ENCODE data around the gene VASN.

VASN gene

GRCh38 chr16:4425378-4426020, 53.9 kb downstream of the VASN start, which contains the start of gene DNAJA3:
DNAJA3 (plus strand) TSS chr16:4425868; CDS start chr16:4425882, 14 bp downstream.
- peak; percentile 82 to 93 for DNase-seq (ENCODE audit: low read depth in 2 of 2)

- DNase-seq (ENCODE audit: low read depth in 2 of 2) = no peak
Observed at GRCh38 chr16:4426021-4426684, 54.5 kb downstream of the VASN start.

DNA sequence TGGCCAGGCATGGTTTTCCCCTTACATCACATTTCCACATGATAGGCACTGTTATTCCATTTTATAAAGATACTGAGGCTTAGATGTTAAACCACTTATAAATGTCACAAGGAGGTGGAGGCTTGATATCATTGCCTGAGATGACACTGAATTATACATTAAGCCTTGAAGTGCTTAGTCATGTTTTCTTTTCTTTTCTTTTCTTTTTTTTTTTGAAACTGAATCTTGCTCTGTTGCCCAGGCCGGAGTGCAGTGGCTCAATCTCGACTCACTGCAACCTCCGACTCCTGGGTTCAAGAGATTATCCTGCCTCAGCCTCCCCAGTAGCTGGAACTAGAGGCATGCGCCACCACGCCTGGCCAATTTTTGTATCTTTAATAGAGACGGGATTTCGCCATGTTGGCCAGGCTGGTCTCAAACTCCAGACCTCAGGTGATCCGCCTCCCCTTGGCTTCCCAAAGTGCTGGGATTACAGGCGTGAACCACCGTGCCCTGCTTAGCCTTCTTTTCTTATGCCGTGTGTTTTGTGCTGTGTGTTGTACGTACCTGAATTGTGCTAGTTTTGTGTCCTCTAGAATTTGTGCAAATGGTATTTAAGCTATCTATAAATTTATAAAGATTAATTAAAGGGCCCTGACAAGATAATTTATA, 55.2 kb downstream of the VASN start:
- no peak for DNase-seq (ENCODE audit: low read depth in 2 of 2)

DNA sequence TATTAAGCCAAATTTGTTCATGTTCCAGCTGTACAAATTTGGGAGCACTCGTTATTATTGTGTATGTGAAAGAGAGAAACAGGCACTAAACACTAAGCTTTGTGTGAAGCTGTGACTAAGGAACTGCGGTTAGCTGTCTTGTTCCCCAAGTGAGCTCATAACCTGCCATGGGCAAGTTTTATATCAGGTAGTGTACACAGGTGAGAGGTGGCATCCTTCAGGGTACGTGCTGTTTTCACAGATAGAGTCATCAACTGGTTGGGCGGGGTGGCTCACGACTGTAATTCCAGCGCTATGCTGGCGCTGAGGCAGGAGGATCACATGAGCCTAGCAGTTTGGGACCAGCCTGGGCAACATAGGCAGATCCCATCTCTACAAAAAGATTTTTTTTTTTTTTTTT, 56.9 kb downstream of the VASN start:
- no peak for DNase-seq (ENCODE audit: low read depth in 2 of 2)

- no peak for DNase-seq (ENCODE audit: low read depth in 2 of 2)
Observed at GRCh38 chr16:4431023-4431422, 59.4 kb downstream of the VASN start.
